Panc1 (cell line): ENCODE measurements around the gene EHBP1. TPM values are rescaled to one million over a fixed set of nuclear protein-coding genes. Genes with fewer than 3 reads are reported as not detected.
A peak's percentile ranks its signal among the peaks of the same experiment; 100 is the strongest.

Experiments used
- ATAC-seq: fragments of 200-7000 bp; cut with Tn5 transposase; 2 replicates; pipeline ENCODE4 v1.9.1; 2020; ENCODE audit warnings: mild to moderate bottlenecking, moderate library complexity
- BruUV-seq: library from RNA; stranded (reverse); fragments of 400-500 nt; replicated peaks from 2 replicates; lab custom pipeline; 2021; lab: Mats Ljungman, UMichigan
- CTCF ChIA-PET: fragments of 300-600 bp; sonication (Branson Sonifier 250); formaldehyde crosslinking; loops from one replicate; lab custom pipeline; 2022; ENCODE audit warnings: antibody characterized with exemption; lab: Charles Lee
- POLR2A ChIA-PET: fragments of 300-600 bp; sonication (Branson Sonifier 250); formaldehyde crosslinking; loops from one replicate; lab custom pipeline; 2022; ENCODE audit warnings: antibody characterized with exemption; lab: Charles Lee
- DNase-seq: peaks from one replicate; pipeline ENCODE4 v3.0.0-alpha.2; 2010; ENCODE audit warnings: low read depth, low spot score
- H3K27ac ChIP-seq: 2 replicates; pipeline ENCODE4 v1.5.1; 2011; ENCODE audit warnings: mild to moderate bottlenecking, low read length, inconsistent platforms
- H3K27me3 ChIP-seq: fragments of 200-500 bp; sonication (Bioruptor generic); 2 replicates; pipeline ENCODE4 v1.6.0; 2014; ENCODE audit warnings: low read length, inconsistent platforms; ENCODE audit not compliant: control insufficient read depth, insufficient read depth
- H3K36me3 ChIP-seq: fragments of 200-500 bp; sonication (Bioruptor generic); 2 replicates; pipeline ENCODE4 v1.5.1; 2014; ENCODE audit warnings: inconsistent platforms, mild to moderate bottlenecking, low read length, moderate library complexity; ENCODE audit not compliant: control insufficient read depth, insufficient read depth
- H3K4me1 ChIP-seq: 2 replicates; pipeline ENCODE4 v1.5.1; 2011; ENCODE audit warnings: inconsistent platforms, mild to moderate bottlenecking, low read length, moderate library complexity; ENCODE audit not compliant: control insufficient read depth, insufficient read depth
- H3K4me3 ChIP-seq, 2 experiments: 2 replicates each; pipeline ENCODE4 v1.5.1; 2011 to 2012; ENCODE audit warnings: low read depth in 2 of 2, low read length in 2 of 2, mild to moderate bottlenecking in 2 of 2, inconsistent platforms in 1 of 2, moderate library complexity in 1 of 2
- H3K9me3 ChIP-seq: fragments of 200-500 bp; sonication (Bioruptor generic); 2 replicates; pipeline ENCODE4 v1.5.1; 2014; ENCODE audit warnings: low read depth, mild to moderate bottlenecking, inconsistent platforms, low read length, moderate library complexity; ENCODE audit not compliant: control insufficient read depth, insufficient read depth
- POLR2AphosphoS5 ChIP-seq: IDR thresholded peaks from 2 replicates; pipeline ENCODE4 v1.6.1; 2012; ENCODE audit warnings: mild to moderate bottlenecking, low read depth, low read length, moderate library complexity
- SIN3A ChIP-seq: IDR thresholded peaks from 2 replicates; pipeline ENCODE4 v1.6.1; 2012; ENCODE audit warnings: low read depth, mild to moderate bottlenecking, low read length, moderate library complexity, borderline replicate concordance; ENCODE audit not compliant: insufficient read depth
- TCF7L2 ChIP-seq: IDR thresholded peaks from 2 replicates; pipeline ENCODE4 v1.6.1; 2011; ENCODE audit warnings: mild to moderate bottlenecking, low read depth, low read length, inconsistent platforms
- in situ Hi-C: cut with HindIII; loops from 2 replicates; pipeline ENCODE4 v1.10.0; 2016; ENCODE audit warnings: low sequenced_read_pairs, low pct_unique_long_range_greater_than_20kb
- intact Hi-C: fragments of 100-400 bp; cut with micrococcal nuclease; formaldehyde crosslinking; loops from one replicate; pipeline ENCODE4 v1.10.0; 2022; ENCODE audit not compliant: unreplicated experiment
- total RNA-seq: library from RNA; stranded (reverse); gene quantifications from one replicate; pipeline ENCODE4 v1.2.1, GENCODE V29; 2021; ENCODE audit not compliant: unreplicated experiment
- TF ChIP-seq, protein P1 (sequence below): fragments of 450-650 bp; IDR thresholded peaks from 2 replicates; pipeline ENCODE4 v1.5.1; 2017; ENCODE audit warnings: mild to moderate bottlenecking
- TF ChIP-seq, protein P2 (sequence below), 2 experiments: IDR thresholded peaks; 2 replicates each; pipeline ENCODE4 v1.6.1; 2011 to 2012; ENCODE audit warnings: low read depth in 2 of 2, control low read depth in 1 of 2, low read length in 1 of 2, mild to moderate bottlenecking in 1 of 2, moderate library complexity in 1 of 2; ENCODE audit not compliant: insufficient read depth in 1 of 2

Gene EHBP1
- total RNA-seq, 1 experiment from 2014 or later, result 46.1 TPM

DNA sequence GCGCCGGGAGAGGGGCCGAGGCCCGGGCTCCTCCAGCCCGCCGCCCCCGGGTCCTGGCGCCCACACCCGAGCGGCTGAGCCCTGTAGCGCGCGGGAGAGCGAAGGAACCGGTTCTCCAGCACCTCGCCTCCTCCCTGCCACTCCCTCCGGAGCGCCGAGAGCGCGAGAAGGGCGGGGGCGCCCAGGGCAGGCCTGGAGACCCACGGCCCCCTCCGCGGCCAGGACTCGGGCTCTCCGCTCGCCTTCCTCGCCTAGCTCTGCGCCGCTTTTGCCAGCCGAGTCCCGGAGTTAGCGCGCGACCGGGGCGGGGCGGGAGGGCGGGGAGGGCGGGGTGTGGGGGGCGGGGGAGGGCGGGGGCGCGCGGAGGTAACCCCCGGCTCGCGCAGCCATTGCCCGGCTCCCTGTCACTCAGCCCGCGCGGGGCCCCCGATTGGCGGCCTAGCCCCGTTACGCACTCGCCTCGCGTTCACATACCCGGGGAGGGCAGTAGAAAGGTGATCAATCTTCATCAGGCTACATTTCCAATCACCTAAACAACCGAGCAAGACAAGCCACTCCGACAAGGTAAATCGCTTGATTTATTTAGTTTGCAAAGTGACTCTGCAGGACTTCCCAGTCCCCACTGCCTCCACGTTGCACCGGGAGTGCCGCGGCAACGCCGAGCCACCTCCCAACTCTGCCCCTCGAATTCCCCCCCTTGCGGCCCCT lies 345.0 kb downstream of the EHBP1 start, which contains the start of gene OTX1:
OTX1 (plus strand) TSS at position 497 of the 708 bp plus-strand sequence. CDS start 2,161 bp downstream, outside the sequence.
- peak within 1 kb of the TSS; percentile 97 to 98 for H3K4me3 ChIP-seq
- BruUV-seq, result no TSS peak
- peak within 1 kb of the TSS; percentile 91 for H3K27ac ChIP-seq
- TF ChIP-seq, protein P1, sequence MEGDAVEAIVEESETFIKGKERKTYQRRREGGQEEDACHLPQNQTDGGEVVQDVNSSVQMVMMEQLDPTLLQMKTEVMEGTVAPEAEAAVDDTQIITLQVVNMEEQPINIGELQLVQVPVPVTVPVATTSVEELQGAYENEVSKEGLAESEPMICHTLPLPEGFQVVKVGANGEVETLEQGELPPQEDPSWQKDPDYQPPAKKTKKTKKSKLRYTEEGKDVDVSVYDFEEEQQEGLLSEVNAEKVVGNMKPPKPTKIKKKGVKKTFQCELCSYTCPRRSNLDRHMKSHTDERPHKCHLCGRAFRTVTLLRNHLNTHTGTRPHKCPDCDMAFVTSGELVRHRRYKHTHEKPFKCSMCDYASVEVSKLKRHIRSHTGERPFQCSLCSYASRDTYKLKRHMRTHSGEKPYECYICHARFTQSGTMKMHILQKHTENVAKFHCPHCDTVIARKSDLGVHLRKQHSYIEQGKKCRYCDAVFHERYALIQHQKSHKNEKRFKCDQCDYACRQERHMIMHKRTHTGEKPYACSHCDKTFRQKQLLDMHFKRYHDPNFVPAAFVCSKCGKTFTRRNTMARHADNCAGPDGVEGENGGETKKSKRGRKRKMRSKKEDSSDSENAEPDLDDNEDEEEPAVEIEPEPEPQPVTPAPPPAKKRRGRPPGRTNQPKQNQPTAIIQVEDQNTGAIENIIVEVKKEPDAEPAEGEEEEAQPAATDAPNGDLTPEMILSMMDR, result no peak
- TF ChIP-seq POLR2AphosphoS5, result peak; percentile 52; the same call in 1 of the 2 replicates
- no peak for TF ChIP-seq TCF7L2
- H3K9me3 ChIP-seq, result no peaks in the 10 kb centered on the region
- ChIA-PET POLR2A (interaction anchor here (0.7 kb wide), 1 partner anchor 16 kb away, joined by 7 read pairs; no protein-coding TSS in a partner anchor), CTCF (no interaction called here)
- DNase-seq (no peak), ATAC-seq (peak; percentile 96)
- peaks cover 6% of the 10 kb centered on the region; the same call in 1 of the 2 replicates for H3K36me3 ChIP-seq
- intact Hi-C loops, result no loop called here
- in situ Hi-C loops, result no loop called here
- no peaks in the 10 kb centered on the region; the same call in 1 of the 2 replicates for H3K27me3 ChIP-seq
- H3K4me1 ChIP-seq, result peaks cover 8% of the 10 kb centered on the region

DNA sequence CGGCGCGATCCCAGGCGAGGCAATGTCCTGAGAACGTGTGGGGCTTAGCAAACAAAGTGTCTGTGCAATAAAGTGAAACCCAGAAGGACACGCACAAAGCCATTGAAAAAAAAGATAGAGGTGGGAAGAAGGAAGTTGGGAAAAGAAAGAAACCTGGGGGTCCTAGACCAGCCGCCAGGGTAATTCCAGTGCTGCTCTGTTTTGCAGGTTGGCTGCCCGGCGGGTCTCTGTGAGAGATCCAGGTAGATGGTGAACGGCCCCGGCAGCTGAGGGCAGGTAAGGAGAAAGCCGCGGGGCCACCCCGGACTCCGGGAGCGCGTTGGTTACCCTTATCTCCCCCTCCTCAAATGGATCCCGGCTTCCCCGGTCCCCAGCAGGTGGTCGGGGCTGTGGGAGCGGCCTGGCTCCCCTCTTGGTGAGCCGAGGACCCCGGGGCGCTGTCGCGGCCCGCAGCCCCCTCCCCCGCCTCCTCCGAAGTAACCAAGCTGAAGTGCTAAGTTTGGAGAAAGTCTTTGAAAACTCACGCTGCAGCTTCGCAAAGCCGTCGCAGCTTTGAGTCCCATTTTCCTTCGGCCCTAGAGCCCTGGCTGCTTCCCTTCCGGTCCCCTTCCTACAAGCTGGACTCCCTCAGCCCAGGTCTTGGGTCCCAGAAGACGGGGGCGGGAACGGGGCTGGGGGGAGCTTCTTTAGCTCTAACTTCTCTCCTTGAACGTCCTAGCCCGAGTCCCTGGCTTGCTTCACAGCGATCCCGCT lies 345.7 kb downstream of the EHBP1 start:
- ChIA-PET POLR2A (no interaction called here), CTCF (no interaction called here)
- H3K36me3 ChIP-seq, result peaks cover 6% of the 10 kb centered on the region; the same call in 1 of the 2 replicates
- no peak for DNase-seq
- H3K27me3 ChIP-seq, result no peaks in the 10 kb centered on the region; the same call in 1 of the 2 replicates
- in situ Hi-C loops (no loop called here), intact Hi-C loops (no loop called here)
- peak overlapping the region; percentile 91 for H3K27ac ChIP-seq
- TF ChIP-seq SIN3A (no peak), TCF7L2 (no peak), POLR2AphosphoS5 (no peak)
- TF ChIP-seq, protein P2, sequence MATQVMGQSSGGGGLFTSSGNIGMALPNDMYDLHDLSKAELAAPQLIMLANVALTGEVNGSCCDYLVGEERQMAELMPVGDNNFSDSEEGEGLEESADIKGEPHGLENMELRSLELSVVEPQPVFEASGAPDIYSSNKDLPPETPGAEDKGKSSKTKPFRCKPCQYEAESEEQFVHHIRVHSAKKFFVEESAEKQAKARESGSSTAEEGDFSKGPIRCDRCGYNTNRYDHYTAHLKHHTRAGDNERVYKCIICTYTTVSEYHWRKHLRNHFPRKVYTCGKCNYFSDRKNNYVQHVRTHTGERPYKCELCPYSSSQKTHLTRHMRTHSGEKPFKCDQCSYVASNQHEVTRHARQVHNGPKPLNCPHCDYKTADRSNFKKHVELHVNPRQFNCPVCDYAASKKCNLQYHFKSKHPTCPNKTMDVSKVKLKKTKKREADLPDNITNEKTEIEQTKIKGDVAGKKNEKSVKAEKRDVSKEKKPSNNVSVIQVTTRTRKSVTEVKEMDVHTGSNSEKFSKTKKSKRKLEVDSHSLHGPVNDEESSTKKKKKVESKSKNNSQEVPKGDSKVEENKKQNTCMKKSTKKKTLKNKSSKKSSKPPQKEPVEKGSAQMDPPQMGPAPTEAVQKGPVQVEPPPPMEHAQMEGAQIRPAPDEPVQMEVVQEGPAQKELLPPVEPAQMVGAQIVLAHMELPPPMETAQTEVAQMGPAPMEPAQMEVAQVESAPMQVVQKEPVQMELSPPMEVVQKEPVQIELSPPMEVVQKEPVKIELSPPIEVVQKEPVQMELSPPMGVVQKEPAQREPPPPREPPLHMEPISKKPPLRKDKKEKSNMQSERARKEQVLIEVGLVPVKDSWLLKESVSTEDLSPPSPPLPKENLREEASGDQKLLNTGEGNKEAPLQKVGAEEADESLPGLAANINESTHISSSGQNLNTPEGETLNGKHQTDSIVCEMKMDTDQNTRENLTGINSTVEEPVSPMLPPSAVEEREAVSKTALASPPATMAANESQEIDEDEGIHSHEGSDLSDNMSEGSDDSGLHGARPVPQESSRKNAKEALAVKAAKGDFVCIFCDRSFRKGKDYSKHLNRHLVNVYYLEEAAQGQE (IDR thresholded peaks at IDR 0.05; ENCODE audit: insufficient read depth in 1 of 2, low read depth in 2 of 2, low read length in 1 of 2), result no peak
- TF ChIP-seq, protein P1, result no peak
- peaks cover 8% of the 10 kb centered on the region for H3K4me1 ChIP-seq
- no peak for ATAC-seq
- no TSS peak for BruUV-seq
- no peaks in the 10 kb centered on the region for H3K9me3 ChIP-seq
- peak overlapping the region; percentile 97 to 98 for H3K4me3 ChIP-seq
